Measurements from ENCODE around the gene MEN1.

The MEN1 gene

DNA sequence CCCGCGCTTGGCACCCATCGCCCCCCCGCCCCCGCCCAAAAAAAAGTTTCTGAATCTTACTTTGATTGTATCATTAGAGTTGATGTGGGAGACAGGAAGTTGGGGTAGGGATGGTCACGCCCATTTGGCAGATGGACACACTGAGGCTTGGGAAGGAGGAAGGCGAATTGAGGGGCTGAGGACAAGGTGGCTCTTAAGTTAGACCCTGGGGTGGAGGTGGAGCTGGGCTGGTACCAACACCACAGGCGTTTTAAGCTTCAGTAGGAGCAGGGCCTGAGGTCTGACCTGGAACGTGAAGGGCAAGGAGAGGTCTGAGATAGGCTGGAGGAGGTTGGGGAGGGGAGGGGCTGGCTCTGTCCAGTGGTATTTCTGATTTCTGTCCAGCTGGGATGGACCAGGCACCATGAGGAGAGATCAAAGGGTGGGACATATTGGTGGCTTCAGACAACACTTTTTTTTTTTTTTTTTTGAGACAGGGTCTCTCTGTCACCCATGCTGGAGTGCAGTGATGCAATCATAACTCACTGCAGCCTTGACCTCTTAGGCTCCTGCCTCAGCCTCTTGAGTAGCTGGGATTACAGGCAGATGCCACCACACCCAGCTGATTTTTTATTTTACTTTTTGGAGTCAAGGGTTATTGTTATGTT lies 34.9 kb upstream of the MEN1 start:
- no peak for DNase-seq

DNA sequence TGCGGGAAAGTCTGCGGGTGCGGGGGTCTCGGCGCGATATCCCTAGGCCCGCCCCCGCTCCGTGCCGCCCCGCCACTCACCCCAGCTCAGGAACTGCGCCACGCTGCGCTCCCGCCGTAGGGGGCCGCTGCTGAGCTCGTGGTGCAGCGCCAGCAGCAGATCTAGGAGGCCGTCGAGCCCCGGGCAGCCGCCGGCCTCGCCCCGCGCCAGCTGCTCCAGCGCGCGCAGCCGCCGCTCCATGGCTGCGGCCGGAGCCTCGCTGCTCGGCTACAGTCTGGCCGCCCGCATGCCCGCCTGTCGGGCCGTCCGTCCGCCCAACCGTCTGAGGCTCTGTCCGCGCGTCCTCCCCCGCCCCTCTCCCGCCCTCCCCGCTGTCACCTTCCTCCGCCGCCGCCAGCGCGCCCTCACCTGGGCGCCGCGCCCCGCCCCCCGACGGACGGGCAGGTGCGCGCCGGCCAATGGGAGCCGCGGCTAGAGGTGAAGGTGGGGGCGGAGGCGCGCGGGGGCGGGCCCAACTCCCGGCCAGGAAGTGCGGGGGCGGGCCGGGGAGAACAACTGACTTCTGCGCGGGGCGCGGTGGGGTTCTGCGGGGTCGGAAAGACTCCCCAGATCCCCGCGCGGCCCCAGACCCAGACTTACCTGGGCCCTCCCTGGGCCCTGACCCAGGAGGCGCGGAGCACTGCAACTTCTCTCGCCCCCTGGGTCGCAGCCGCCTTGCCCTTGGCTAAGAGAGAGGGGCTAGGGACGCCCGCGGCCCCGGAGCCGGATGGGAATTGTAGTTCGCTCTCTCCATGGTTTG lies 34.2 kb upstream of the MEN1 start, which contains the start of gene CDC42BPG:
Gene CDC42BPG, minus strand, starts transcription at position 324 of the 799 bp plus-strand sequence. Its CDS starts 84 bp downstream, at position 240.
- peak; percentile 52 for DNase-seq

DNA sequence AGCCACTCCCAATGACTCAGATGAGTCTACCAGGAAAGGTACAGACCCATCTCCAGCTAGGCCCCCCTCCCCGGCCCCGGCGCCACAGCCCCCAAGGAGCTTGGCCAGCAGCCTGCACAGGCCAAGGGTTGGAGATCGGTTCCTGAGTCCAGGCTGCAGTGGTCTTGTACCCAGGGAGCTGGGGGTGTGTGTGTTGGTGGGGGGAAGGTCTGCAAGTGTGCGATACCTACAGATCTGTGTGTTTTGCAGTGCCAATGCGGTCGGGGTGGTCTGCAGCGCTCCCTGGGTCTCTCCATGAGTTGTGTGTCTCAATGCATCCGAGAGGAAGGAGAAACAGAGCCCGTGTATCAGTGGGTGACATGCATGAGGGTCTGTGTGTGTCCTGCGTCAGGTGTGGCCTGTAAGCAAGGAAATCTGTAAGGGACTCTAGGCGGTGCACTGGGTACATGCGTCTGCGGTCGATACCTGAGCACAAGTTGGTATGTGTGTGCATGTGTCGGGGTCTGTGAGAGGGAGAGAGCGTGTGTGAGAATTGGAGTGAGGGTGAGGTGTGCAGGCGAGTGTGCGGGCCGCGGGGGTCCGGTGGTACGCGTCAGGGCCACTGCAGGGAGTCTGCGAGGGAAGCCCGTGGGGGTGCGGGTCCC lies 33.5 kb upstream of the MEN1 start:
- no peak for DNase-seq

DNA sequence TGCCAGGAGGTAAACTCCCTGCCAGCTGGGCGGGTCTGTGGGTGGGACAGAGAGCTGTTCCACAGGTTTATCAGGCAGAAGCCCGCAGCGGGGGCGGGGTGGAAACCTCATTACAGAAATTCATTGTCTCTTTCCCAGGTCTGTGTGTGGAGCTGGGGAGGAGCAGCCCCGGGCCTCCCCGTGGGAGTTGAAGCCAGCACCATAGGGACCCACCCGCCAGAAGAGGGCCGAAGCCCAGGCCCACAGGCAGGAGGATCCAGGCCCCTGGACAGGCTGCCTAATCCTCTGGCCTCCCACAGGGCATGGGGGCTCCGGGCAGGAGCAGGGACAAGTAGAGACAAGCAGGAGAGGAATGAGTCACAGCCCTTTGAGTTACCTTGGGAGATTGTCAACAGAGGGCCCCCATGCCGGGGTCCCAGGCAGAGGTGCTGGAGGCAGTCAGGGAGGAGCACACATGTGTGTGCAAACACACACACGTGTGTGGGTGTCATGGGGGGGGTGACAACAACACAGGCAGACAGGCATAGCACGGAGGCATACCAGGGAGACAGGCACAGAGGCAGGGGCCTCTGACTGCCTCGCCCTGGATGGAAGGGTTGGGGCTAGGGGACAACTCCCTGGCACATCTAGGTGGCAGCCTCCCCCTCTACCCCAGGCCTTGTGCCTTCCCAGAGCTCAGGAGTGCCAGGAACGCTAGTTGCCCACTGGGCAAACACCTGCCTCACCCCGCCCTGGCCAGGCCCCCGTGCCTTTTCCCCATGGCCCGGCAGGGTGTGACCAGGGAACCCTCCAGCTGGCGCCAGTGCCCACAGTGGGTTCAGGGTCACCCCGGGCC lies 32.7 kb upstream of the MEN1 start:
- no peak for DNase-seq

DNA sequence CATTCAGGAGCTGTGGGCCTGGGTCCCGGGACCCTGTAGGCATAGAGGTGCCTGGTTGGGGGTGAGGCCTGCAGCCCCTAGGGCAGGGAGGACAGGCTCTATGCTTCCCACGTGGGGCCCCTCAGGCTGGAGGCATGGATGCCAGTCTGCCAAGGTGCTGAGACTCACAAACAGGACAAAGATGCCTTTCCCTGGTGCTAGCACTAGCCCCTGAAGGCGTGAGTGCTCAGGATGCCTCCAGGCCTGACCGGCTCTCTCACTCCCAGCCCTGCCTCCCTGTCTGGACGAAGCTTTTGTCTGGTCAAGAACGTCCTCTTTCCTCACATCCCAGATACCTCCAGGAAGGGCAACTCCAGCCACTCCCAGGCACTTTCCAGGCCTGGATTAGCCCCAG lies 32.0 kb upstream of the MEN1 start:
- DNase-seq: no peak

DNA sequence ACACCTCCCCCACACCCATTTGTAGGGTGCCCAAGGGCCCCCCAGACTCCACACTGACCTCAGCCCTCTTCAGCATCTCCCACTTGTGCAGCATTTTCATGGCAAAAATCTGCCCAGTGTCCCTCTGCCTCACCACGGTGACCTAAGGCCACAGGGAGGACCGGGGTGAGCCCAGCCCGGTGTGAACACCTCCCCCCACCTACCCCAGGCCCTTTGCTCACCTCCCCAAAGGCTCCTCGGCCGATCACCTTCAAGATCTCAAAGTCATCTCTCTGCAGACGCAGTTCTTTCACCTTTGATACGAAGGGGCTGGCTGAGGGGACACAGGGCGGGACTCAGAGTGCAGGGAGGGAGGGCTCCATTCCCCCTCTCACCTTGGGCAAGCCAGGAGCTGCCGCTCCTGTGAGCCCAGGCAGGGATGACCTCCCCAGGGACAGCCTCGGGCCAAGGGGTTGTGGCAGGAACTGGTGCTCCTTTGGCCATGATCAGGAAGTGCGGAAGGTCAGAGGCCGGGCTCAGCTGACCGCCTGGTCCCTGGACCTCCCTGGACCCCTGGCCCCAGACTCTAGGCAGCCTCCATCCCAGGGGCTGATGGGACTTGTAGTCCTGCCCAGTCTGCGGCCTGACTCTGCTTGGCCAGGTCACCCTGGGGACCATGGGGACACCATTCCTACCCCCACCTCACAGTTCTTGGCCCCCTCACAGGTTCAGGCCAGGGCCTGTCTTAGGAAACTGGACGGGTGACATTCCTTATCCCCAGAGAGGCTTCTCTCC lies 31.4 kb upstream of the MEN1 start:
- no peak for DNase-seq

DNA sequence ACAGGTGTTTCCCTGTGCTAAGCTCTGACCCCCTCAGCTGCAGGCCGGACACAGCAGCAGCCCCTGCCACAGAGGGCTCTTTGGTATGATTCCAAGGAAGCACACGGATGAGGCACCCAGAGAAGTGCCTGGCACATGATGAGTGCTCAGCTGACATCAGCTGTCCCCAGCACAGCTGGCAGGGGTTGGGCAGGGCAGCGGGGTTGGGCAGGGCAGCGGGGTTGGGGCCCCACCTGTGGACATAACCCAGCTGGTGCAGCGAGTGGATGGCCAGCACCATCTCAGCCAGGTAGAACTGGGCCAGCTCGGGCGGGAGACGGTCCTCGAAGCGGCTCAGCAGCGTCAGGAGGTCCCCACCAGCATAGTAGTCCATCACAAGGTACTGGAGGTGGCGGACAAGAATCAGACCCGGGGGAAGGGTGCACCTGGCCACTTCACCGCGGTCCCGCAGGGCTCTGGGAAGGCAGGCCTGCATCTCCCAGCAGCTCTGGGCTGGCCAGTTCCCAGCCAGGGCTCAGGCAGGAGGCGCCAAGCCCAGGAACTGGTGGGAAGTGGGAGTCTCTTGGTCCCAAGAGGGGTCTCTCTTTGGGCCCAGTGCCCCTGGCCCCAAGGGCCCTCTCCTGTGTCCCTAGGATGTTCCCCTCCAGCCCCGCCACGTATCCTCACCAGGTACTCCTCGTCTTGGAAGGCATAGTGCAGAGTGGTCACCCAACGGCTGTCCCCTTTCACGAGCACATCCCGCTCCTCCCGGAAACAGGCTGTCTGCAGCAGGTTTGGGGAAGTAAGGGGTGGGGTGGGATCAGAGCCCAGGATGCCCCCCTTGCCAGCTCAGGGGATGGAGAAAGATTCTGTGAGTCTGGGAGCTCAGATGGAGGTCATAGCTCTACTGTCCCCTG lies 29.8 kb upstream of the MEN1 start:
- DNase-seq: no peak

DNA sequence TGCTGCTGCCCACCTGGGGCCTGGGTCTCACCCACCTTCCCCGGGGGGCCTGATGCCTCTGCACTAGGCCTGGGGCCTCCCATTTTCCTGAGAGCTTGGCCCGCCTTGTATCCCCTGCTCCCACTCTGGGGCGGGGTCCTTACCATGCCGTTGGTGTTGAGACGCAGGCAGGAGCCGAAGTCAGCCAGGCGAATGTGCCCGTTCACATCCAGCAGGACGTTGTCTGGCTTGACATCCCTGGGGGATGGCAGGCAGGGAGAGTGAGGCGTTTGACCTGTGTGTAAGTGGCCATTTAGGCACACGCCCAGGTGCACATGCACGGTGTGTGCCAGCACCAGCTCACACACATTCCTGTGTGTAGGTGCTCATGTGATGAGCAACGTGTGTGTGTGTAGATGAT lies 29.0 kb upstream of the MEN1 start:
- no peak for DNase-seq

DNA sequence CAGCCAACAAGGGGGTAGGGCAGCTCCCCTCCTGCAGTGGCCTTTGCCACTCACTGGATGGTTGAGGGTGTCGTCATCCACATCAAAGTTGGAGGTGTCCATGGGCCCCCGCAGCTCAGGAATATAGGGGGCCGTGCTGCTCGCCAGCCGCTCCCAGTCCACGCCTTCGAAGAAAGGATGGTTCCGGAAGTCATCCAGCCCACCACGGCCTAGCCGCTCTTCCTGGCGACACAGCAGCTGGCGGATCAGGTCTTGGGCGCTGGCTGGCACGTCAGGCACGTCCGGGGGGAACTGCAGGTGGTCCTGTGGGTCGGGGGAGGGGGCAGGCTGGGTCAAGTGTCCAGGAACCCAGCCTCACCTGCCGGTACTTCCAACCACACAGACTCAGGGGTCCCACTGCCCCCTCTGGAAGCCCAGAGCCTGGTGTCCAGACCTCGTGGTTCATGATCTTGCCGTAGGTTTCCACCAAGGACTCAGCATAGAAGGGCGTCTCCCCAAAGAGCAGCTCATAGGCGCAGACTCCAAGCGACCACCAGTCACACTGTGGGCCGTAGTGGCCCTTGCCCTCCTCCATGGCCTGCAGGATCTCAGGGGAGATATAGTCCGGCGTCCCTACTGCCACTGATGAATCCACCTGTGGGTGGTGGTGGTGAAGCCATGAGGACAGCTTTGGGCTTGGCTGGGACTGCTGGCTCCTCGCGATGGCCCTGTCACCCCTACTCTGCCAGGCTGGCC lies 28.4 kb upstream of the MEN1 start:
- DNase-seq: no peak

DNA sequence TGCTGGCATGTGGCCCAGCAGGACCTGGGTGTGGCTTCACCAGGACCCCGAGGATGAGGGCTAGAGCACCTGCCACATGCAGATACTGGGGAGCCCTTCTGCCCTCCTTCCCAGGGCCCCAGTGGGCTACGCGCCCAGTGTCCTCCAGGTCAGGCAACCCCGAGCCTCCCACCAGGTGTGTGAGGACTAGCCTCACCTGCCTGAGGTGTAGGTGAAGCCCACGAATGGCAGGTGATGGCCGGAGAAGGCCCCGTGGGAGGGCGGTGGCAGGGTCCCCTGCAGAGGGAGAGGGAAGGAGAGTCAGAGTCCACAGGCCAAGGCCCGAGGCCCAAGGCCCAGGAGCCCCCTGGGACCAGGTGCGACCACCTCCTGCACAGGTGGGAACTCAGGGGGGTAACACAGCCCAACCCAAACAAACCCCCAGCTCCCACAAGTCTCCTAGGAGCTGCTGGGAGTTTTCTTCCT lies 27.6 kb upstream of the MEN1 start:
- DNase-seq: no peak

DNA sequence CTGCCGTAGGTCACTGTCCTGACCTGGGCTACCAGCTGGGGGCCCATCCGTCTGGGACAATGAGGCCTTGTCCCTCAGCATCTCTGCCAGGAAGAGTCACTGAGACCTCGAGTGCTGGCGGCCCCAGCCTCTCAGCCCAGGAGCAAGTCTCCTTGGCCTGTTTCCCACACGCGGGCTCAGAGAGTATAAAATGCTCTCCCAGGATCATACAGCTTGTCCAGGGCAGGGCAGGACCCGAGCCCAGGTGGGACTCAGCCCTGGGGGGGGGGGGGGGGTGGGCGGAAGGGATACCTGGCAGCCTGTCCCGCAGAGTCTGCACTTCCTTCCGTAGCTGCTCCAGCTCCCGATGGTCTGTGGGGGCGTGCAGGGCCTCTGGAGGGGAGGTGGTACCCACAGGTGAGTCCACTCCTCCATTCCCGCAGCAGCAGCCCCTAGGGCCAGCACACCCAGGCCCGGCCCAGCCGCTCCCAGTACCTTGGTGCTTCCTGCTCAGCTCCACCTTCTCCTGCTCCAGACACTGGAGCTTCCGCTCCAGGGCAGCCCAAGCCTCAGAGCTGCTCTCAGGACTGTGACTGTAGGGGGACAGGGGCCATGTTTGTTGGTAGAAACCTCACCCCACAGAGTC lies 26.2 kb upstream of the MEN1 start:
- DNase-seq: no peak

DNA sequence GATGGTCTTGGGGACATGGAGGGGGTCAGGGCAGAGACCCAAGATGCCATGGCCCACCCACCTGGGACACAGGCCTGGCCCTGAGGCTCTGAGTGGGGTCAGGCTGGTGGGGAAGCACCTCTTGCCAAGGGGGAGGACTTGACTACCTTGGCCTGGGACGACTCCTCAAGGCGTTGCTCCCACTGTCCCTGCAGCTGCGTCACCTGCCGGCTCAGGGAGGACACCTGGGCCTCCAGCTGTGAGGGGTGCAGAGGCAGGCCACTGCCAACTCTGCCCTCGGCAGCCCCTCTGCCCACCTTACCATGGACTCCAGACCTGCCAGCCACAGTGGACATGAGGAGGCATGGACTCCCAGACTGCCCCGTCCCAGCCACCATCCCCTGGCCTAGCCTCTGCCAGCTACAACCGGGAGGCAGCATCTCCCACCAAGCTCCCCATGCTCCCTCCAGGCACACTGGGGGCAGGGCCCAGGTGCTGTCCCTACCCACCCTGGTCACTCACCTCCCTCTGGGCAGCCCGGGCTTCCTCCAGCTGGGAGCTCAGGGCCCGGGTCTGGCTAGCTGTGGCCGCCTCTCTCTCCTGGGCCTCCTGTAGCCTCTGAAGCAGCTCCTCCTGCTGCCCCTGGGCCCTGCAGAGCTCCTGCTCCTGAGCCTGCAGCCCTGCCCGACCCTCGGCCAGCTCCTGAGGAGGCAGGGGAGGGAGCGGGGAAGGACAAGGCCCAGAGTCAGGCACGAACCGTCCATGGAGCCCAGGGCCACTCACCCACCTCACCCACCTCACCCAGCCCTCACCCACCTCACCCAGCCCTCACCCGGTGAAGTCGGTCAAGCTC lies 25.5 kb upstream of the MEN1 start:
- no peak for DNase-seq

DNA sequence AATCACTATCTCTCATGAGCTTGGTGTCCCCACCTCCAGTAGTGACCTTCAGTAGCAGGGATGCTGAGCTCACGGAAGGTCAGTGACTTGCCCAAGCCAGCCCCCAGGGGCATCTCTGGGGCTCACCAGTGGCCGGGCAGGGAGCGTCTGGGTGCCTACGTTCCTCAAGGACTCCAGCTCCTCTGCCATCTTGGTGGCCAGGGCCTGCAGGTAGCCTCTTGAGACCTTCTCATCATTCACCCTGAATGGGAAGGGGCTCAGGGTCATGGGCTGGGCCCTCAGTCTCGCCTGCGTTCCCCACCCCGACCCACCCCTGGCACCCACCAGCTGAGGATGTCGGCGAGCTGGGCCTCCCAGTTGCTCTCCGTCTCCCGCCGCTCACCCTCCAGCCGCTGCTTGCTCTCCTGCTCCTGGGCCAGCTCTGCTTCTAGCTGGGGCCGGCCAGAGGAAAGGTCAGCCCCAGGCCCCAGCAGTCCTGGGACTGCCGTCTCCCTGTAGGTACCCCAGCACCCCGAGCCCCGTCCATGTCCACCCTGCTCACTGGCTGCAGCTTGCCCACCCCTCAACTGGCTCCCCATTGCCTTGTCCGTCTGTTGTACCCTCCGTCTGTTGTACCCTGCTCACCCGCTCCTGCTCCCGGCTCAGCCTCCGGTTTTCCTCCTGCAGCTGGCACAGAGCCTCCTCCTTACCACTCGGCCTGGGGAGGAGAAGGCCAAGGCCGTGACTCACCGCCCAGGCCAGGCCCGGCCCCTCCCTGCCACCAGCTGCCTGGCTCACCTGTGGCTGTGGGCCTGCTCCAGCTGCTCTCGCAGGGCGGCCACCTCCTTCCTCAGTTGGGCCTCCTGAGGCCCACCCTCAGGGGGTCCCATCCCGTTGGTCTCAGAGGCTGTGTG lies 24.6 kb upstream of the MEN1 start:
- no peak for DNase-seq

DNA sequence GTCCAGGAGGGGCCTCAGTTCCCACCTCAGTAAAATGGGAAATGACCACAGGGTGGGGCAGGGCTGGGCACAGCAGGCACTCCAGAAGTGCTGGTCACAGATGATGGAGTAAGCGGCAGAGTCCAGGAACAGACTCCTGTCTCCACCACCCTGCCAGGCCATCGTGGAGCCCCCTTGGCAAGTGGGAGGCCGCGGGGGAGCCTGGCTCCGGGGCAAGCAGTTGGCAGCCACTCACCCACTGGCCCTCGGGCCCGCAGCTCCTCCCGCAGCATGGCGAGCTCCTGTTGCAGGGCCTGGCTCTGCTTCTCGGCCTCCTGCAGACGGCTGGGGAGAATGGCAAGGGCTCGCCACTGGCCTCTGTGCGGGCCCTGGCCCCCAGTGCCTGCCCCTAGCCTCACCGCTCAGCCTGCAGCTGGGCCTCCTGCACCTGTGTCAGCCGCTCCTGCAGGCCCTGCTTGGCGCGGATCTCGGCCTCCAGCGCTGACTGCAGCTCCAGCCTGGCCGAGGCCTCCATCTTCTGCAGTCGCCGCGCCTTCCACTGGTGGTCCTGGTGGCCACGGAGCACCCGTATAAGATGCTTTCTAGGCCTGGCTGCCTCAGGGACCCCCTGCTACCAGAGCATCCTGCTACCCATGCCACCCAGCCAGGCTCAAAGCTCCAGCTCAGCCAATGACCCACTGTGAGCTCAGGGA lies 23.8 kb upstream of the MEN1 start:
- DNase-seq: no peak

DNA sequence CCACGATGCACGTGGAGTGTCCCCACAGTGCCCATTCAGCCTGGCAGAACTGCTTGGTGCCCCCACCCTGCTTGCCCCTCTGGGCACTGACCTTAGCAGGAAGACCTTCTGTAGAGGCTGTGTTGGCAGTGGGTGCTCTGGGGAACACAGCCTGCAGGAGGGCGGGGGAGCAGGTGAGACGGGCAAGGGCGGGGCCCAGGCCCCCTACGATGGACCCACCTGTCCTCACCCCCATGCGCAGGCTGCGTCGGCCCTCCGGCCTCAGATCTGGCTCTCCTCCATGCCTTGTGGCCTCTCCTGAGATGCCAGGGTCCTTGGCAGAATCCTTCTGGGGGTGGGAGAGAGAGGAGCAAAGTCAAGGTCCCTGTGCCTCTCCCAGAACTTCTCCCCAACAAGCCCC lies 23.2 kb upstream of the MEN1 start:
- DNase-seq: no peak

DNA sequence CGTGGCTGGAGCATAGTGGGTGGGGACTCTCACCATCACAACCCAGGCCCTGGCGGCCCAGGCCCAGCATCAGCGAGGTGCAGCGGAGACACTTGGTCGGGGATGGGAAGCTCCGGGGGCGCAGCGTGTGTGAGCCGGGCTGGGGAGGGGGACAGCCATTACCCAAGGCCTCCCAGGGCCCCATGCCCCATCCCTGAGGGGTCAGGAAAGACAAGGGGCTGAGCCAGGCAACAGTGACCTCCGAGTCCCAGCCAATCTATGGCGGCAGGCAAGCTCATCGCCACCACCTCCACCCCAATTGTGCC lies 22.8 kb upstream of the MEN1 start:
- DNase-seq: no peak

DNA sequence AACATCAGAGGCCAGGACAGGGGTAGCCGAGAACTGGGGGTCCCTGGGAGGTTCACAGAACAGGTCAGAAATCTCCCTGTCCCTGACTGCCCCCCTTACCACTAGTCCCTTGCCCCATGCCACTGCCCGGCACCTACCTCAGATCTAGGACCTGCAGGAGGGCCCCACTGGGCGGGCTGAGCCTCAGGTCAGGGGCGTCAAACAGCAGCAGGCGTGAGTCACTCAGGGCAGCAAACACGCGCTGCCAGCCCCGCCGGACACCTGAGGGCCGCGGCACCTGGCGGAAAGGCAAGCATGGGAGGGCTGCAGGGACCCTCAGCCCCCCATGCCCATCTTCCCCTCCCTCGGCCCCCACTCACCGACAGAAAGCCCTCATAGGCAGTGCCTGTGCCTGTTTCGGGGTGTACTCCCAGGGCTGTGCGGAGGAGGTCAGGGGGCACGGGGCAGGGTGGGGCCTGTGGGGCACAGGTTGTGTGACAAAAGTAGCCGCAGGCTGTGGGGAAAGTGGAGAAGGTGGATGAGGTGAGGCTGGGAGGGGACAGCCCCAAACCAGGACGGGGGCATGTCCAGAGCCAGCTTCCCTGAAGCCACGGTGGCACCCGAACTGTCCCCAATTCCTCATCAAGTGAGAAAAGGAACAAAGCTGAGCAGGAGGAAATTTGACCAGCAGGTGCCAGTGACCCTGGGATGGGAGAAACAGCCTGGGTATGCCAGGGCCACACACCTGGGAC lies 22.3 kb upstream of the MEN1 start:
- DNase-seq: no peak
